CD4-positive, alpha-beta T cell treated with Interleukin-6 at 100 ng/mL for 8 hours (primary cell): ENCODE measurements around the gene IFNAR1.
"Not testable (repeated sequence)": the region's sequence is repeated elsewhere in the genome, so short reads cannot be mapped to it uniquely, and the experiment has no call there.

Experiments used
- DNase-seq: peaks from one replicate; pipeline ENCODE4 v3.0.0-alpha.2; 2020; ENCODE audit warnings: mixed read lengths, low spot score

IFNAR1 gene

DNA sequence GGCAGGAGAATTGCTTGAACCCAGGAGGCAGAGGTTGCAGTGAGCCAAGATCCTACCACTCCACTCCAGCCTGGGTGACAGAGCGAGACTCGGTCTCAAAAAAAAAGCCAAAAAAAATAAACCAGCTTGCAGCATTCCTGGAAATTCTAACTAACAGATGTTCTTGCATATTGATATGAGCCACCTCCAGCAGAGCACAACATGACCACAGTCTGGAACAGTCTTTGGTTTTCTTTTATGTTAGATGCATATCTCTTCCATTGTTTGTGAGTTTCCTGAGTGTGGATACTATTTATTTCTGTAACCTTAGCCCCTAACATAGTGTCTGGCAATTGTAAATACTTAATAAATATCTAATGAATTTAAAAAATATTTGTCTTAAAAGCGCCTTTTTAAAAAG lies 23.9 kb downstream of the IFNAR1 start:
- DNase-seq = no peak

DNA sequence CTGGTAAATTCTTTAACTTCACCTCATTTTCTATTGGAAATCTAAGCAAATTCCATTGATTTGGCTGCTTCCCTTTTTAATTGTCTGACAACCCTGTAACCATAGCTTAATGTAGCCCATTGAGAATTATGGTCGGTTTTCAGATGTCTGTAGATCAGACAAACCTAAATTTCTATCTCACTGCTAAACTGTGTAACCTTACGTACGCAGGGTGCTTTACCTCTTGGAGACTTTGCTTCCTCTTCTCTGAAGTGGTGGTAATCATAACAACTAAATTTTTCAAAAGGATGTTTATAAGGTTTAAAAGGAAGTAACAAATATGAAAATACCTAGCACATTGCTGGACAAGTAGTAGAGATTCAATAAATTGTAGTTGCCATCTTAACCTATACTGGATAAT lies 25.9 kb downstream of the IFNAR1 start:
- DNase-seq = no peak

DNA sequence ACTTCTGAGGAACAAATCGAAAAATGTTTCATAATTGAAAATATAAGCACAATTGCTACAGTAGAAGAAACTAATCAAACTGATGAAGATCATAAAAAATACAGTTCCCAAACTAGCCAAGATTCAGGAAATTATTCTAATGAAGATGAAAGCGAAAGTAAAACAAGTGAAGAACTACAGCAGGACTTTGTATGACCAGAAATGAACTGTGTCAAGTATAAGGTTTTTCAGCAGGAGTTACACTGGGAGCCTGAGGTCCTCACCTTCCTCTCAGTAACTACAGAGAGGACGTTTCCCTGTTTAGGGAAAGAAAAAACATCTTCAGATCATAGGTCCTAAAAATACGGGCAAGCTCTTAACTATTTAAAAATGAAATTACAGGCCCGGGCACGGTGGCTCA lies 30.6 kb downstream of the IFNAR1 start:
- DNase-seq = no peak

DNA sequence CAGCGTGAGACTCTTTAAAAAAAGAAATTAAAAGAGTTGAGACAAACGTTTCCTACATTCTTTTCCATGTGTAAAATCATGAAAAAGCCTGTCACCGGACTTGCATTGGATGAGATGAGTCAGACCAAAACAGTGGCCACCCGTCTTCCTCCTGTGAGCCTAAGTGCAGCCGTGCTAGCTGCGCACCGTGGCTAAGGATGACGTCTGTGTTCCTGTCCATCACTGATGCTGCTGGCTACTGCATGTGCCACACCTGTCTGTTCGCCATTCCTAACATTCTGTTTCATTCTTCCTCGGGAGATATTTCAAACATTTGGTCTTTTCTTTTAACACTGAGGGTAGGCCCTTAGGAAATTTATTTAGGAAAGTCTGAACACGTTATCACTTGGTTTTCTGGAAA lies 31.2 kb downstream of the IFNAR1 start:
- no peak for DNase-seq

DNA sequence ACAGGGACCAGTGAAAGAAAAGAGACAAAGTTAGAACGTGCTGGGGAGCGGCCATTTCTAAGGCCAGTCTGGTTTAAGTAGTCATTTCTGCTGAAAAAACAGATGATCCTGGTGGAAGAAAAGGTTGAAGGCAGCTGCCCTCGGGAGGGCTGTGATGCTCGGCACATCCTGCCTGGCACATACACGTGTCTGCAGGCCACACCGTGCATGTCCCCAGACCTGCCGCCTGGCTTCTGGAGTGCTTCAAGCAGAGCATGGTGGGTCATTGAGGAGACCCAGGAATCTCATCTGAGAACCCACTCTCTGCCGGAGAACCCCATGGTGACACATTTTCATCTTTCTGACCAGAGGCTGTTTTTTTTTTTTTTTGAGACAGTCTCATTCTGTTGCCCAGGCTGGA lies 32.4 kb downstream of the IFNAR1 start:
- no peak for DNase-seq

DNA sequence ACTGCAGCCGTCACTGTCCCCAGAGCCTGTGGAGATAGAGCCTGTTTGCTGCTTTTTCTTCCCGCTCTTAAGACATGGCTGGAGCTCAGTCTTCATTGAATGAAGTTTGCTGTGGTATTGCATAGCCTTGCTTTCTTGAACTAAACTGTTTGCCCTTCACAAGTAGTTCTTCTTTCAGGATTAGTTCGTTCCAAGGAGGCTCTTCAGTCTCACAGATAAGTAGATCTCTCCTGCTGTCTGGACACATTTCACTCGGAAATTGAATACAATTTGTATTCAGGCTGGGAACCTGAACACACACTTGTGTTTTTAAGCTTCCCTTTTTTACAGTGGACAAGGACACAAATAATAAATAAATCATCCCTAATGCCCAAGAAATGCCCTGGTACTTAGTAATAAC lies 34.7 kb downstream of the IFNAR1 start:
- no peak for DNase-seq

DNA sequence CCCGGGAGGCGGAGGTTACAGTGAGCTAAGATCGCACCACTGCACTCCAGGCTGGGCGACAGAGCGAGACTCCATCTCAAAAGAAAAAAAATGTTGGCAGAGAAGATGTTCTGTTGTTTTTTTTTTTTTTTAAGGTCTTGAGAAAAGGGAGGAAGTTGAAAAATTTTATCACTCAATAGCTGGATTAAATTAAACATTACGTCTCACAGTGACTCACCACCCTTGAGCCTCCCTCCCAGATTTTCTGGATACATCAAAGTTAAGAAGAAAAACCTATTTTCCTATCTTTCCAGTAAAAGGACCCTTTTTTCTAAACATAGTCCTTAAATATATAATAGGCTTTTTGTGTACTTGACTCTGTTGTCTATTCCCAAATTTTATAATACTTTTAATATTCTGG lies 35.5 kb downstream of the IFNAR1 start:
- no peak for DNase-seq

DNA sequence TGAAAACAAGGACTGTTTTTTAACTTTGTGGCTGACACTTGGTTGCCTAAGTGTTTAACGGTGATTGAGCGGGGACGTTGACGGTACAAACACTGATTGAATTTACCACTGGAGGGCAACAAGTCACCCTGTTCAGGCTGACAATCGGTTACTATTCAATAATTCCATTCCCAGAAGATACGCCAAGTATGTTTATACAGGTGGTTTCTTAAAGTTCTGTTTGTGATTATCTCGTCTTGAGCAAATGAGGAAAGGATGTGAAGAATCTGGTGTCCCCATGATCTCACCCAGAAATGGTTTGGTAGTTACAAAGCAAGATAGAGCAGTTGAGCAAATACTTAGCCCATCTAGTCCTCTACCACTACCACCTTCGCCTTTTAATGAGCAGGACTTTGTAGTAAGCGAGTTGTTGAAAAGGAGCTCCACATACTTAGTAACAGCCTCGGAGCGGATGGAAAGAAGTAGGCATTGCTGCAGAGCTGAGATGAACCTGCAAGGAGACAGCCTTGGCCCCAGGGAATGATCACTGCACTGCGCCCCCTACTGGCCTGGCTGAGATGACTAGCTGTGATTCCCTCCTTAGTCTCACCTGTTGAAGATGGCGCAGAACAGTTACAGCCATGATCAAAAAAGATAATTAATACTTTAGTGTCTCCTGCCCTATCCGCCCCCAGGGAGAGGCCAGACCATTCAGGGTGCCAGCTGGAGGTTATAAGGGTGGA lies 36.3 kb downstream of the IFNAR1 start:
- peak; percentile 85 for DNase-seq

DNA sequence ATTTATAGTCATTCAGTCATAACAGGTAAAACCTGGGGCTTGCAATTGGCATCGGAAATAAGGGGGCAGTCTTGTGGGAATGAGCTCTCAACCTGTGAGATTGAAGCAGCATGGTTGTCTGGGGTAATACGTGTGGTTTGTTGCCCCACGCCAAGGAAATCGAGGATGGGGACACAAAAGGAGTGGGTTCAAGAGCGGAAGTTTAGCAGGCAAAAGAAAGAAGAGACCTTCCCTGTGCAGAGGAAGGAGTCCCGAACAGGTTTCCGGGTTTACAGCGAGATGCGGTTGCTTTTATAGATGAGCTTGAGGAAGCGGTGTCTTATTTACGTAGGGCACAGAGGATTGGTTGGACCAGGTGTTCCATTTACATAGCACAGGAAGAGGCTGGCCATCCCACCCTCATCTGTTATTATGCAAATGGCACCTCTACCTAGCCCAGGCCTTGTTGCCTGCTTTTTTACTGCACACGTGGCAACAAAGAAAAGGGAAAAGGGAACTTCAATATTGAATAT lies 37.3 kb downstream of the IFNAR1 start:
- peak; percentile 87 for DNase-seq

DNA sequence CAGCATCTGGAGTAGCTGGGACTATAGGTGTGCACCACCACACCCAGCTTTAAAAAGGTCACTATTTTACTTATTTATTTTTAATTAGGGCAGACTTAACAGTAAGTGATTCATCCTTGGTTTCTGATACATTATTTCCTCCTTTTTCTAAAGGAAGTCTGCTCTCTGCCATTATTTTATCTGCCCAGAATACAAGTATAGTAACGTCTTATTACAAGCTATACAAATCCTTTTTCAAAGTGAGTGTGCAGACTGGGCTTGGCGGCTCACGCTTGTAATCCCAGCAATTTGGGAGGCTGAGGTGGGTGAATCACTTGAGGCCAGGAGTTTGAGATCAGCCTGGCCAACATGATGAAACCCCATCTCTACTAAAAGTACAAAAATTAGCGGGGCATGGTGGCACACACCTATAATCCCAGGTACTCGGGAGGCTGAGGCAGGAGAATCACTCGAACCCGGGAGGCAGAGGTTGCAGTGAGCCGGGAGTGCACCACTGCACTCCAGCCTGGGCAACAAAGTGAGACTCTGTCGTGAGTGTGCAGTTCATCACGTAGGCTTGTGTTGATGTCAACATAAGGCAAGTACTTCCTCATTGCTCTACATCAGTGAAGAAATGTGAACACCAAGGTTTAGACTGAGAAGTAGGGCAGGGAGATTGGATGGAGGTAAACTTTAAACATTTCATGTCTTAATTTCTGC lies 39.3 kb downstream of the IFNAR1 start:
- DNase-seq = not testable (repeated sequence)

DNA sequence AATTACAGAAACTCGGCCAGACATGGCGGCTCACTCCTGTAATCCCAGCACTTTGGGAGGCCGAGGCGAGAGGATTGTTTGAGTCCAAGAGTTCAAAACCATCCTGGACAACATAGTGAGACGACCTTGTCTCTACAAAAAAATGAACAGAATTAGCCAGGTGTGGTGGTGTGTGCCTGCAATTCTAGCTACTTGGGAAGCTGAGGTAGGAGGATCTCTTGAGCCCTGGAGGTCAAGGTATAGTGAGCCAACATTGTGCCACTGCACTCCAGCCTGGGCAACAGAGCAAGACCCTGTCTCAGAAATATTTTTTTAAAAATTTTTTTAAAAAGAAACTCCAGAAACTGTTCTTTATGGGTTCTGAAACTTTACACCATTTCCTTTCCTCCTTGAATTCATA lies 40.1 kb downstream of the IFNAR1 start:
- DNase-seq = no peak

DNA sequence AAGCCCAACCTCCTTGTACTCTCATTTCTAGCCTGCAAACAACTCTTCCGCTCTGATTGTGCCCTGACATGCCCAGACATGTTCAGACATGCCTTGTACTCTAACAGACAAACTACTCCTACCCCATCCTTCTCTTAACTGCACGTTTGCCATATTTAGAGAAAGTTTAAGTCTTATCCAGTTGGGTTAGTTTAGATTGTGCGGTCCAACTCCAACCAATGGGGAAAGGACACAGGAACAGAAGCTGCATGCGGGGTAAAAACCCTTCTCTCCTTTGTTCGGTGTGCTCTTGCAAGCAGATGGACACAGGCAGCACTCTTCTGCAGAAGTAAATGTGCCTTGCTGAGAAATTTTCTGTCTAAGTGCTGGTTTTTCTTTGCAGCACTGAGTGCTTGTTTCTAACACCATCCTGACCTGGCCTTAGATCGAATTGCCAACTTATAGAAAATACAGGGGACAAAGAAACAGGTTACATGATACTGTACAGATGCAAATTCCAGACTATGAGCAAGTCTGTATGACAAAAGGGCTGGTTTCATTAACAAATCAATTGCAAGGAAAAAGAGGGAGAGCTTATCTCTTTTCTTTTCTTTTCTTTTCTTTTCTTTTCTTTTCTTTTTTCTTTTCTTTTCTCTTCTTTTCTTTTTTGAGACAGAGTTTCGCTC lies 42.7 kb downstream of the IFNAR1 start:
- DNase-seq = no peak

DNA sequence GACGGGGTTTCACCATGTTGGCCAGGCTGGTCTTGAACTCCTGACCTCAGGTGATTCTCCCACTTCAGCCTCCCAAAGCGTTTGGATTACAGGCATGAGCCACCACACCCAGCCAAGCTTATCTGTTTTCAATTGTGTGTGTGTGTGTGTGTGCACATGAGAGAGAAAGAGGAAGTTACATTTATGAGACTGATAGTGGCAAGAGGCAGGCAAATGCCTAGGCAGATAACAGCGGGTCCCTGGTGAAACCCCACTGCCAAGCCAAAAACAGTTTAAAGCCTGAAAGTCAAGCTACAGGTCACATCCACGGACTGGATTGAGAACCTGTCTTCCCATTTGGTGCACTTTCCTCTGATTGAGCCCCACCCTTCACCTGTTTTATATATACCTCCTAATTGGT lies 43.4 kb downstream of the IFNAR1 start:
- no peak for DNase-seq

DNA sequence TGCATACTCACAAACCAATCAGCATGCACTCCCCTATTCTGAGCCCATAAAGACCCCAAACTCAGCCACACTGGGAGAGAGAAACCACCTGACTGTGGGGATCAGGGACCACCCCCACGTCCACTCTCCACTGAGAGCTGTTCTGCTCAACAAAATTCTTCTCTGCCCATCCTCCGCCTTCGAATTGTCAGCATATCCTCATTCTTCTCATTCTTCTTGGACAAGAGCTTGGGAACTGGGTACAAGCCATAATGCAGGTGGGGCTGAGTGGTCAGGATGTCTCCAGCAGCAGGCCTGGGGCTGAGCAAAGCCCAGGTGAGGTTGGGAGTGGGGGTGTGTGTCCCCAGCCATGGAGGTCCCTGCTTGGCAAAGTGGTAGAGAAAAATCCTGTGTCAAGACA lies 43.8 kb downstream of the IFNAR1 start:
- no peak for DNase-seq

DNA sequence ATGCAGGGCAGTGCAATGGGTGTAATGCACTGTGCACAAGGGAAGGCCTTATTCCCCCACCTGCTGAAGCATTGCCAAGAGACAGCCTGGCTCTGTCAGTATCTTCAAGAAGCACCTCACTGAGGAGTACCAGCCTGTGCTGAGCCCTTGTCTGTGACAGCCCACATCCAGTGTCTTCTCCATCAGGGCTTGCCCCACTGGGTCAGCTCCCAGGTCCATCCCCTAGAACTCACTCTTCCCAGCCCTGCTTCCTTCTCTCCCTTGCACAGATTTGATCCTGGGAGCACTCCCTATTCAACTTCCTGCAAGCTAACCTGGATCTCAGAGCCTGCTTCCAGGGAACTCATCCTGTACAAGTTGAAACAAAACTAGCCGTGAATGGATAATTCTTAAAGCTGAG lies 44.8 kb downstream of the IFNAR1 start:
- no peak for DNase-seq

DNA sequence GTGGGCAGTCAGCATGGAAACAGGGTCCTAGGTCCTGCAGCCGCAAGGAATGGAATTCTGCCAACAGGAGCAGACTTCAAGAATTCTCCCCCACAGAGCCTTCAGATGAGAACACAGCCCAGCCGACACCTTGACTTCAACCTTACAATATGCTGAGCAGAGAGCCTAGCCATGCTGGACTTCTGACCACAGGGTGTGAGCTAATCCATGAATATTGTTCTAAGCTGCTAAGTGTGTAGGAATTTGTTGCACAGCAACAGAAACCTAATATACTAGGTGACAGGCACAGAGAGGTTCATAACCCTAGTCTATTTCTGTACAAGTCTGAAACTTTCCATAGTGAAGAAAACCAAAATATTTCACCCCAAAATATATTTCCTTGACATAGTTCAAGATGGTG lies 45.5 kb downstream of the IFNAR1 start:
- no peak for DNase-seq

DNA sequence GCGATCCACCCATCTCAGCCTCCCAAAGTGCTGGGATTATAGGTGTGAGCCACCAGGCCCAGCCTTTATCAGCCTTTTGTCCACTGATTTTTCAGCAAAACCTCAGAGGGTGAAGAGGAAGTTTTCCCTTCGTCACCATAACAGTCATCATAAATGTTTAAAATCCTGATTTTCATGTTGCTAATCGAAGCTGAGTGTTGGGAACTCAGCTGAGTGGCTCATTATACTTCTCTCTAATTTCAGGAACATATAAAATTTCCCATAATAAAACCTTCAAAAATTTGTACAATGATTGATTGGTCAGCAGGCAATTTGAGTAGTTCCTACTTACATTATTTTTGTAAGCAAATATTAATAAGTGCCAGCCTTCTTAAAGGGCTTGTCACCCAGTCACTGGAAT lies 46.6 kb downstream of the IFNAR1 start:
- no peak for DNase-seq

DNA sequence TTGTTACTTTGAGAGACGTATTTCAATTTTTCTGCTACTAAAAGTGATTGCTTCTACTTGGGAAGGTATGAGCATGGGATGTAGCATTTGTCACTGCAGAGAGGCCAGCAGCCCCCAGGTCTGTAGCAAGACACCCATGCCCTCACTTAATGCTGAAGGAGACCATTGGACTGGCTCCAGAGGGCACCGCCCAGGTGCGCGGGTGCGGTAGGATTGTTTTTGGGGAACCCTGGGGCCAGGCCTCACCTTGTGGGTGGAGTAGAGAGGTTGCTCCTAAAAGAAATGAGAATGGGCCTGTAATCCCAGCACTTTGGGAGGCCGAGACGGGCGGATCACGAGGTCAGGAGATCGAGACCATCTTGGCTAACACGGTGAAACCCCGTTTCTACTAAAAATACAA lies 47.8 kb downstream of the IFNAR1 start:
- no peak for DNase-seq

DNA sequence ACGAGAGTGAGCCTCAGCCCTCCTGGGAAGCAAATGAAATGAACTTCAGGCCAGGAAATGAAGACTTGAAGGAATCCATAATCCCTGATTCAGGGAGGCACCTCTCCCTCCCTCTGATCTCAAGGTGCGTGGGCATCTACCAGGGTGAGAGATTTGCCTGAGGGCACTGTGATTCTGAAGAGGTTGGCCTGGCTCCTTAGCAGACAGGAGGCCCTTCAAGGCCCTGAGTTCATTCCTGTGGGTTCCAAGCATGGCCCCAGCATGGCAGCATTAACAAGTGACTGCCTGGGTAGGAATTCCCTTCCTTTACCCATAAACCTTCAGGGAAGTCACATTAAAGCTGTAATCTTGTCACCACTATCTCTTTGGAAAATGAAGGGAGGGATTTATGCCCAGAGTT lies 48.7 kb downstream of the IFNAR1 start:
- no peak for DNase-seq

DNA sequence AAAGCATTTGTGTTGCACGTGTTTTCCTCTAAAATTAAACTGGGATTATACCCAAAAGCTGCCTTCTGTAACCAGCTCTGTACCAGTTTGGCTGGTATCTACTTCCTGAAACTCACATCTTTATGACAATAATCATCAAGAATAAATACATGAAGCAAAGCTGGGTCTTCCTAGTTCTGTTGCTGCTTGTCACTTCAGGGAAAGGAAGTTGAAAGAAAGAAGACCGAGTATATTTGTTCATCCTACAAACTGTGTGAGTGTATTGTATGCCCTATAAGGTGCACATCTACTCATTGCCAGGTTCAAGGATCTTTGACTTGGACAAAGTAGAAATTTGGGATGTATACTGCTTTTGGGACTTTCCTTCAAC lies 49.3 kb downstream of the IFNAR1 start:
- no peak for DNase-seq

DNA sequence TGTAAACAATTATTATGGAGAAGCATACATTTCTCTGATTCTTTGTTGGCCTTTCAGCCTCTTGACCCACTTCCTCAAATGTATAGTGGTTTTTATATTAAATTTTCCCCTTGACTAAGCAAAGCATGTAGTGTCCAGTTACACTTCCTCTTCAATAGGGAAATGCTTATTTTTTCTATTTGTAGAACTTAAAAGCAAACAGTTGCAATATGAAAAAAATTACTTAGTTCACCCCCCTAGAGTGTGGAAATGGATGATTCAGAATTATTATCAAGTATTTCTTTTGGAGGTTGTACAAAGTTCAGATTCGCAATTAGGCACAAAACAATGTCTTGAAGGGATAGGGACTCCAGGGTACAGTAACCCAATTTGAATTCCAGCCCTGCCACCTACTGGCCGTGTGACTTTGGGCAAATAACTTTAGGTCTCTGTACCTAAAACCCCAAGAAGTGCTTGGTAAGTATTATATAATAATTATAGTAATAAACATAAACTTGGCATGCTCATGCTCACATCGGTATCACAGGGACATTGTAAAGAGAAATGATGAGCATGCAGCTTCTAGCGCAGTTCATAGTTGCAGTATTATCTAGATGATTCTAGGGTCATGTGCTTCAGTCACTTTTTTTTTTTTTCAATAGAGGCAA lies 49.8 kb downstream of the IFNAR1 start:
- DNase-seq = peak; percentile 66

DNA sequence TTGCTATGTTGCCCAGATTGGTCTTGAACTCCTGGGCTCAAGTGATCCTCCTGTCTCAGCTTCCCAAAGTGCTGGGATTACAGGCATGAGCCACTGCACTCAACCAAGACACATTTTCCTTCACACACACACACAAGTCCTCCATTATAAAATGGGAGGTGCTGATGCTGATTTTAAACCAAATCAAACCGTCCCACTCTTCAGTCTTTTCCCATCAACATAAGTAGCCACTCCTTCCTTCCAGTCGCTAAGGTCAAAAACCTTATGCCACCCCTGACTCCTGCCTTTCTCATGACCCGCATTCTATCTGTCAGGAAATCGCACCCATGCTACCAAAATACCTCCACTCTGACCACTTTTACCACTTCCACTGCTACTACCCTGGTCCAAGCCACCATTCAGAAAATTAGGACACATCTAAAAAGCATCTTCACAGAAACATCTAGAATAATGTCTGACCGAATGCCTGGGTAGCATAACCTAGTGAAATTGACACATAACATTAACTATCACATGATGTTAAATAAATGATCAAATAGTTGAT lies 50.4 kb downstream of the IFNAR1 start:
- no peak for DNase-seq
